Sigmoid colon (tissue), 7 donors: ENCODE measurements around the gene OOSP3. TPM values are rescaled to one million over a fixed set of nuclear protein-coding genes. Genes with fewer than 3 reads are reported as not detected.

Source experiments
- DNase-seq: peaks from one replicate; pipeline ENCODE4 v3.0.0-alpha.2; 2019
- H3K27ac ChIP-seq, 4 donors: fragments of 200-600 bp; sonication (generic); one replicate each; pipeline ENCODE4 v1.5.1; 2016 to 2019; ENCODE audit warnings: mild to moderate bottlenecking in 1 of 4
- H3K27me3 ChIP-seq, 3 donors: fragments of 200-600 bp; sonication (generic); one replicate each; pipeline ENCODE4 v1.5.1; 2019; ENCODE audit warnings: mild to moderate bottlenecking in 1 of 3
- H3K36me3 ChIP-seq, 4 donors: fragments of 200-600 bp; sonication (generic); one replicate each; pipeline ENCODE4 v1.5.1; 2016 to 2019
- H3K4me1 ChIP-seq, 4 donors: fragments of 200-600 bp; sonication (generic); one replicate each; pipeline ENCODE4 v1.5.1; 2017 to 2019
- H3K4me3 ChIP-seq, 4 donors: fragments of 200-600 bp; sonication (generic); one replicate each; pipeline ENCODE4 v1.5.1; 2017 to 2019; ENCODE audit warnings: mild to moderate bottlenecking in 2 of 4, moderate library complexity in 1 of 4
- H3K9me3 ChIP-seq, 4 donors: fragments of 200-600 bp in 3 of 4; sonication (generic) in 3 of 4; one replicate each; pipeline versions ENCODE4 v1.5.1 to v1.6.1; 2013 to 2019
- EP300 ChIP-seq, 4 donors: sonication (generic); formaldehyde crosslinking; IDR thresholded peaks; one replicate each; pipeline ENCODE4 v1.6.1; 2017; ENCODE audit warnings: antibody characterized with exemption in 4 of 4
- POLR2A ChIP-seq, 2 donors: fragments of 450-650 bp; IDR thresholded peaks; one replicate each; pipeline ENCODE4 v1.6.1; 2016; ENCODE audit warnings: antibody characterized with exemption in 2 of 2, mild to moderate bottlenecking in 2 of 2, moderate library complexity in 2 of 2
- POLR2AphosphoS5 ChIP-seq, 4 donors: sonication (generic); formaldehyde crosslinking; IDR thresholded peaks; one replicate each; pipeline ENCODE4 v1.6.1; 2017; ENCODE audit warnings: antibody characterized with exemption in 4 of 4
- WGBS, 2 donors: extraction: QIAGEN DNeasy Blood & Tissue Kit; methylation state at CpG; one replicate each; pipeline ENCODE4 v1.1.7; 2013; 5-methylcytosine and 5-hydroxymethylcytosine counted together
- intact Hi-C: fragments of 100-400 bp; cut with DNase I; formaldehyde crosslinking; loops from one replicate; pipeline ENCODE4 v1.15.1; 2023
- polyA plus RNA-seq, 3 donors: library from polyadenylated mRNA; stranded (reverse); fragments of 200-250 nt; gene quantifications; one replicate each; pipeline ENCODE4 v1.2.3, GENCODE V29; 2013
- total RNA-seq, 4 donors: library from RNA; depleted of rRNA; stranded (reverse); fragments of >200 nt; gene quantifications; one replicate each; pipeline ENCODE4 v1.1.0, GENCODE V29; 2016
- TF ChIP-seq, protein P1 (sequence below), 4 experiments: fragments of 450-650 bp in 3 of 4; fragments of 200-600 bp in 1 of 4; IDR thresholded peaks; one replicate each; pipeline ENCODE4 v1.5.1; 2016 to 2019; ENCODE audit warnings: antibody characterized with exemption in 4 of 4, mild to moderate bottlenecking in 3 of 4, moderate library complexity in 2 of 4
- donor health status: healthy with polysubstance abuse.
- donor health status: Bipolar disorder and iron deficiency.
- donor health status: healthy.

The OOSP3 gene
- total and polyA plus RNA-seq, 7 donors = not detected

- intact Hi-C loops = no loop called here
- Histone ChIP-seq H3K36me3 (no peaks in the 10 kb centered on the region), H3K27me3 (no peaks in the 10 kb centered on the region), H3K27ac (no peak overlapping the region), H3K9me3 (no peaks in the 10 kb centered on the region), H3K4me3 (no peak overlapping the region), H3K4me1 (no peaks in the 10 kb centered on the region)
- no peak for TF ChIP-seq POLR2A (IDR thresholded peaks at IDR 0.05)
- TF ChIP-seq POLR2AphosphoS5 (IDR thresholded peaks at IDR 0.05) = no peak
- TF ChIP-seq EP300 (IDR thresholded peaks at IDR 0.05) = no peak
- TF ChIP-seq, protein P1, sequence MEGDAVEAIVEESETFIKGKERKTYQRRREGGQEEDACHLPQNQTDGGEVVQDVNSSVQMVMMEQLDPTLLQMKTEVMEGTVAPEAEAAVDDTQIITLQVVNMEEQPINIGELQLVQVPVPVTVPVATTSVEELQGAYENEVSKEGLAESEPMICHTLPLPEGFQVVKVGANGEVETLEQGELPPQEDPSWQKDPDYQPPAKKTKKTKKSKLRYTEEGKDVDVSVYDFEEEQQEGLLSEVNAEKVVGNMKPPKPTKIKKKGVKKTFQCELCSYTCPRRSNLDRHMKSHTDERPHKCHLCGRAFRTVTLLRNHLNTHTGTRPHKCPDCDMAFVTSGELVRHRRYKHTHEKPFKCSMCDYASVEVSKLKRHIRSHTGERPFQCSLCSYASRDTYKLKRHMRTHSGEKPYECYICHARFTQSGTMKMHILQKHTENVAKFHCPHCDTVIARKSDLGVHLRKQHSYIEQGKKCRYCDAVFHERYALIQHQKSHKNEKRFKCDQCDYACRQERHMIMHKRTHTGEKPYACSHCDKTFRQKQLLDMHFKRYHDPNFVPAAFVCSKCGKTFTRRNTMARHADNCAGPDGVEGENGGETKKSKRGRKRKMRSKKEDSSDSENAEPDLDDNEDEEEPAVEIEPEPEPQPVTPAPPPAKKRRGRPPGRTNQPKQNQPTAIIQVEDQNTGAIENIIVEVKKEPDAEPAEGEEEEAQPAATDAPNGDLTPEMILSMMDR (IDR thresholded peaks at IDR 0.05) = no peak
- DNase-seq = no peak
- WGBS, 2 donors = 73 to 81% methylated on average over 3 of the region's 3 CpGs
Measured at GRCh38 chr11:59862252-59862651, 16.3 kb upstream of the OOSP3 start.

- 65 to 75% methylated on average over 1 of the region's 1 CpG for WGBS, 2 donors
- peaks cover 0 to under 1% (median 0%) of the 10 kb centered on the region in 4 donors for H3K9me3 ChIP-seq
- TF ChIP-seq, protein P1 (IDR thresholded peaks at IDR 0.05) = no peak
- TF ChIP-seq POLR2AphosphoS5 (IDR thresholded peaks at IDR 0.05) (no peak), EP300 (IDR thresholded peaks at IDR 0.05) (no peak), POLR2A (IDR thresholded peaks at IDR 0.05) (no peak)
- H3K4me1 ChIP-seq = no peaks in the 10 kb centered on the region
- intact Hi-C loops = no loop called here
- no peak overlapping the region for H3K27ac ChIP-seq
- H3K36me3 ChIP-seq = no peaks in the 10 kb centered on the region
- no peaks in the 10 kb centered on the region for H3K27me3 ChIP-seq
- no peak overlapping the region for H3K4me3 ChIP-seq
- no peak for DNase-seq
Measured at GRCh38 chr11:59865031-59865430, 13.6 kb upstream of the OOSP3 start.

- no peaks in the 10 kb centered on the region for H3K27me3 ChIP-seq
- no peaks in the 10 kb centered on the region for H3K4me1 ChIP-seq
- 60 to 70% methylated on average over 3 of the region's 3 CpGs for WGBS, 2 donors
- TF ChIP-seq POLR2A (IDR thresholded peaks at IDR 0.05) (no peak), POLR2AphosphoS5 (IDR thresholded peaks at IDR 0.05) (no peak), EP300 (IDR thresholded peaks at IDR 0.05) (no peak)
- TF ChIP-seq, protein P1 (IDR thresholded peaks at IDR 0.05) = no peak
- H3K27ac ChIP-seq = no peak within 1 kb of the TSS
- H3K4me3 ChIP-seq = no peak within 1 kb of the TSS
- DNase-seq = no peak
- intact Hi-C loops = no loop called here
- H3K9me3 ChIP-seq = peaks cover 0 to 2% (median 0%) of the 10 kb centered on the region in 4 donors
- H3K36me3 ChIP-seq = no peaks in the 10 kb centered on the region
Measured at GRCh38 chr11:59866397-59866796, 12.2 kb upstream of the OOSP3 start, which contains the start of gene TCN1. TCN1 (minus strand) TSS chr11:59866487; CDS start chr11:59866470, 17 bp downstream.

DNA sequence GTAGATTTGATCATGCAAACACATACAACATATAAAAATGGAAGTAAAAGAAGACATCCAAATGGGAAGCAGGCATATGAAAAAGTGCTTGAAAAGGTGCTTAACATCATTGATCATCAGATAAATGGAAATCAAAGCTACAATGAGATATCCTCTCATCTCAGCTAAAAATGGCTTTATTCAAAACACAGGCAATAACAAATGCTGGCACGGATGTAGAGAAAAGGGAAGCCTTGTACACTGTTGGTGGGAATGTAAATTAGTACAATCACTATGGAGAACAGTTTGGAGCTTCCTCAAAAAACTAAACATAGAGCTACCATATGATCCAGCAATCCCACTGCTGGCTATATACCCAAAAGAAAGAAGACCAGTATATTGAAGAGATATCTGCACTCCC, 11.7 kb upstream of the OOSP3 start:
- H3K36me3 ChIP-seq = no peaks in the 10 kb centered on the region
- no peak overlapping the region for H3K27ac ChIP-seq
- 82 to 85% methylated on average over 1 of the region's 1 CpG for WGBS, 2 donors
- no peak for TF ChIP-seq POLR2AphosphoS5 (IDR thresholded peaks at IDR 0.05)
- TF ChIP-seq POLR2A (IDR thresholded peaks at IDR 0.05) = no peak
- H3K4me3 ChIP-seq = no peak overlapping the region
- intact Hi-C loops = no loop called here
- H3K4me1 ChIP-seq = no peaks in the 10 kb centered on the region
- no peaks in the 10 kb centered on the region for H3K27me3 ChIP-seq
- no peak for DNase-seq
- peaks cover 0 to 2% (median 0%) of the 10 kb centered on the region in 4 donors for H3K9me3 ChIP-seq

DNA sequence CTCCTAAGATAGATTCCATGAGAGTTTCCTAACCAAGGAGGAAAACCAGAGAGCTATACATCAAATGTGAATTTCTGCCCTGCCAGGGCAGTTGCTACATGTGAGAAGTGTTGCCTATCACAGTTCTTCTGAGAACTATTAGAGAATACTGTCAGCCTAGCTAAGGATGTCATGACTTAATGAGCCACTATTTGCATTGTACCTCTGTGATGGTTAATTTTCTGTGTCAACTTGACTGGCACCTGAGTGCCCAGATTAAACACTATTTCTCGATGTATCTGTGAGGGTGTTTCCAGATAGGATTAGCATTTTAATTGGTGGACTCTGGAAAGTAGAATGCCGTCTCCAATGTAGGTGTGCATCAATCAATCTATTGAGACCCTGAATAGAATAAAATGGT, 10.6 kb upstream of the OOSP3 start:
- Histone ChIP-seq H3K9me3 (peaks cover 0 to 2% (median 0%) of the 10 kb centered on the region in 4 donors), H3K4me3 (no peak overlapping the region), H3K36me3 (no peaks in the 10 kb centered on the region), H3K27ac (no peak overlapping the region), H3K27me3 (no peaks in the 10 kb centered on the region), H3K4me1 (no peaks in the 10 kb centered on the region)
- intact Hi-C loops = no loop called here
- TF ChIP-seq POLR2AphosphoS5 (IDR thresholded peaks at IDR 0.05) = no peak
- no peak for TF ChIP-seq POLR2A (IDR thresholded peaks at IDR 0.05)
- TF ChIP-seq, protein P1 (IDR thresholded peaks at IDR 0.05) = no peak
- no peak for TF ChIP-seq EP300 (IDR thresholded peaks at IDR 0.05)
- WGBS, 2 donors = 92 to 97% methylated on average over 2 of the region's 2 CpGs
- no peak for DNase-seq
